ENCODE measurements around the gene APOBEC3A.

DNA sequence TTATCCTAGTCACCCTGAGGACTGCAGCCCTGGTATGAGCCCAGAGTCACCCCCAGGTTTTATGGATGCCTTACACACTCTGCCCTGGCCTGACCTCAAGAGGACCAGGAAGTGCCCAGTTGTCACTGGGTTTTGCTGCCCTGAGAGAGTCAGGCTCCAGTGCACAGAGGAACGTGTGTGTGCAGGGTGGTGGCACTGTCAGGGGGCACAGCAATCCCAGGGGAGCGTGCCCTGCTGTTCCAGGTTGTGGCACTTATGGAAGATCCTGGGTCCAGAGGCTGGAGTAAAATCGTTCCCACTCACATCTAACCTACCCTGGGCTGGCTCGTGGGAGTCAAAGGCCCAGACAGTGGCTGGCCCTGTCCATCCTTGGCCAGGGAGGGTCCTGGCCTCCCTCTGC, 7.6 kb downstream of the APOBEC3A start:
- TF ChIP-seq, protein P1, sequence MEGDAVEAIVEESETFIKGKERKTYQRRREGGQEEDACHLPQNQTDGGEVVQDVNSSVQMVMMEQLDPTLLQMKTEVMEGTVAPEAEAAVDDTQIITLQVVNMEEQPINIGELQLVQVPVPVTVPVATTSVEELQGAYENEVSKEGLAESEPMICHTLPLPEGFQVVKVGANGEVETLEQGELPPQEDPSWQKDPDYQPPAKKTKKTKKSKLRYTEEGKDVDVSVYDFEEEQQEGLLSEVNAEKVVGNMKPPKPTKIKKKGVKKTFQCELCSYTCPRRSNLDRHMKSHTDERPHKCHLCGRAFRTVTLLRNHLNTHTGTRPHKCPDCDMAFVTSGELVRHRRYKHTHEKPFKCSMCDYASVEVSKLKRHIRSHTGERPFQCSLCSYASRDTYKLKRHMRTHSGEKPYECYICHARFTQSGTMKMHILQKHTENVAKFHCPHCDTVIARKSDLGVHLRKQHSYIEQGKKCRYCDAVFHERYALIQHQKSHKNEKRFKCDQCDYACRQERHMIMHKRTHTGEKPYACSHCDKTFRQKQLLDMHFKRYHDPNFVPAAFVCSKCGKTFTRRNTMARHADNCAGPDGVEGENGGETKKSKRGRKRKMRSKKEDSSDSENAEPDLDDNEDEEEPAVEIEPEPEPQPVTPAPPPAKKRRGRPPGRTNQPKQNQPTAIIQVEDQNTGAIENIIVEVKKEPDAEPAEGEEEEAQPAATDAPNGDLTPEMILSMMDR (IDR thresholded peaks at IDR 0.05 in 4 of 5, conservative IDR thresholded peaks at IDR 0.05 in 1 of 5), result no peak
- TF ChIP-seq POLR2A (IDR thresholded peaks at IDR 0.05), result no peak
